GM18526 (cell line): ENCODE results near the gene DEPDC1.

Experiments used
- POLR2A ChIP-seq: IDR thresholded peaks from 3 replicates; pipeline ENCODE4 v1.6.1; 2011; ENCODE audit not compliant: insufficient read length; ENCODE audit errors: extremely low read depth

The DEPDC1 gene

GRCh38 chr1:68496680-68497357, at the start of gene DEPDC1:
Gene DEPDC1, minus strand, starts transcription at chr1:68497082. Its CDS starts 83 bp downstream, at chr1:68496999.
- peak; percentile 71 for TF ChIP-seq POLR2A

GRCh38 chr1:68544651-68545050, 47.8 kb upstream of the DEPDC1 start:
- no peak for TF ChIP-seq POLR2A

- TF ChIP-seq POLR2A: no peak
Measured at GRCh38 chr1:68542586-68542985, 45.7 kb upstream of the DEPDC1 start.

GRCh38 chr1:68538941-68539340, 42.1 kb upstream of the DEPDC1 start:
- no peak for TF ChIP-seq POLR2A

GRCh38 chr1:68528243-68528642, 31.4 kb upstream of the DEPDC1 start:
- no peak for TF ChIP-seq POLR2A

- no peak for TF ChIP-seq POLR2A
Measured at GRCh38 chr1:68525781-68526180, 28.9 kb upstream of the DEPDC1 start.

GRCh38 chr1:68521286-68521685, 24.4 kb upstream of the DEPDC1 start:
- no peak for TF ChIP-seq POLR2A

- TF ChIP-seq POLR2A: no peak
Measured at GRCh38 chr1:68516066-68516465, 19.2 kb upstream of the DEPDC1 start.

GRCh38 chr1:68511254-68511653, 14.4 kb upstream of the DEPDC1 start:
- TF ChIP-seq POLR2A: no peak

GRCh38 chr1:68506386-68506785, 9.5 kb upstream of the DEPDC1 start:
- no peak for TF ChIP-seq POLR2A

- TF ChIP-seq POLR2A: no peak
Measured at GRCh38 chr1:68503085-68503484, 6.2 kb upstream of the DEPDC1 start.

GRCh38 chr1:68497358-68497698, 446 bp upstream of the DEPDC1 start:
- no peak for TF ChIP-seq POLR2A

GRCh38 chr1:68495968-68496679, 758 bp downstream of the DEPDC1 start:
- TF ChIP-seq POLR2A: no peak

- no peak for TF ChIP-seq POLR2A
Measured at GRCh38 chr1:68495532-68495931, 1.4 kb downstream of the DEPDC1 start.

GRCh38 chr1:68493193-68493592, 3.7 kb downstream of the DEPDC1 start:
- TF ChIP-seq POLR2A: no peak

GRCh38 chr1:68490046-68490651, 6.7 kb downstream of the DEPDC1 start:
- no peak for TF ChIP-seq POLR2A
